Dendritic cell treated with granulocyte-macrophage colony-stimulating factor and Interleukin-4, amounts not matched to agents 40 ng/mL and 50 ng/mL, for 4 days (primary cell): ENCODE results near the gene FMN2.

Experiments
- H3K27ac Mint-ChIP-seq: one replicate; pipeline ENCODE4 v1.8.0; 2022; ENCODE audit warnings: mild to moderate bottlenecking, mixed read lengths
- H3K27me3 Mint-ChIP-seq: one replicate; pipeline ENCODE4 v1.8.0; 2022; ENCODE audit warnings: mild to moderate bottlenecking, mixed read lengths
- H3K36me3 Mint-ChIP-seq: one replicate; pipeline ENCODE4 v1.8.0; 2022; ENCODE audit warnings: low read depth, mixed read lengths
- H3K4me1 Mint-ChIP-seq: one replicate; pipeline ENCODE4 v1.8.0; 2022; ENCODE audit warnings: low read depth, mixed read lengths
- H3K4me3 Mint-ChIP-seq: one replicate; pipeline ENCODE4 v1.8.0; 2022; ENCODE audit warnings: mild to moderate bottlenecking, moderate library complexity, mixed read lengths
- H3K9me3 Mint-ChIP-seq: one replicate; pipeline ENCODE4 v1.8.0; 2022; ENCODE audit warnings: mixed read lengths
- intact Hi-C: fragments of 100-400 bp; cut with micrococcal nuclease; formaldehyde crosslinking; loops from one replicate; pipeline ENCODE4 v1.15.0; 2022

FMN2 gene

DNA sequence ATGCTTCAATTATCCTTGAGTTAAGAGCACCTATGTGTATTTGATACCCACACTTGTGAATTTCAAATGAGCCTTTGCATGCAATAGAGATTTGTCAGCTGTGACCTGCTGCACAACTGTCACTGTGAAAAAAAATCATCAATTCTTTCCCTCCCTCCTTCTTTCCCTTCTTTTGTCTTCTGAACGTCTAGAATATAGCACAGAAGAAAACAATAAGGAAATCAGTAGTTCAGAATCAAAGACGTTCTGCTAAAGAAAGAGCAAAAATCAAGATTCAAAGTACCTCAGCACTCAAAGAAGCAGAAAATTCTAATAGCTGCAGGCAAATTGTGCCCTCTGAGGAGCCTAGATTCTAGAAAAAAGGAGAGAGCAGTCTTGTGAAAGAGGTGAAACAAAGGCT, 1.7 kb upstream of the FMN2 start:
- peaks cover 49% of the 10 kb centered on the region for H3K27me3 Mint-ChIP-seq
- H3K4me1 Mint-ChIP-seq, result no peaks in the 10 kb centered on the region
- H3K9me3 Mint-ChIP-seq, result no peaks in the 10 kb centered on the region
- intact Hi-C loops, result no loop called here
- no peak overlapping the region for H3K4me3 Mint-ChIP-seq
- no peaks in the 10 kb centered on the region for H3K36me3 Mint-ChIP-seq
- H3K27ac Mint-ChIP-seq, result no peak overlapping the region

- no peaks in the 10 kb centered on the region for H3K4me1 Mint-ChIP-seq
- H3K4me3 Mint-ChIP-seq, result no peak overlapping the region
- intact Hi-C loops, result no loop called here
- H3K27me3 Mint-ChIP-seq, result peaks cover 56% of the 10 kb centered on the region
- no peak overlapping the region for H3K27ac Mint-ChIP-seq
- no peaks in the 10 kb centered on the region for H3K9me3 Mint-ChIP-seq
- H3K36me3 Mint-ChIP-seq, result no peaks in the 10 kb centered on the region
Observed at GRCh38 chr1:240090957-240091600, 604 bp upstream of the FMN2 start.

DNA sequence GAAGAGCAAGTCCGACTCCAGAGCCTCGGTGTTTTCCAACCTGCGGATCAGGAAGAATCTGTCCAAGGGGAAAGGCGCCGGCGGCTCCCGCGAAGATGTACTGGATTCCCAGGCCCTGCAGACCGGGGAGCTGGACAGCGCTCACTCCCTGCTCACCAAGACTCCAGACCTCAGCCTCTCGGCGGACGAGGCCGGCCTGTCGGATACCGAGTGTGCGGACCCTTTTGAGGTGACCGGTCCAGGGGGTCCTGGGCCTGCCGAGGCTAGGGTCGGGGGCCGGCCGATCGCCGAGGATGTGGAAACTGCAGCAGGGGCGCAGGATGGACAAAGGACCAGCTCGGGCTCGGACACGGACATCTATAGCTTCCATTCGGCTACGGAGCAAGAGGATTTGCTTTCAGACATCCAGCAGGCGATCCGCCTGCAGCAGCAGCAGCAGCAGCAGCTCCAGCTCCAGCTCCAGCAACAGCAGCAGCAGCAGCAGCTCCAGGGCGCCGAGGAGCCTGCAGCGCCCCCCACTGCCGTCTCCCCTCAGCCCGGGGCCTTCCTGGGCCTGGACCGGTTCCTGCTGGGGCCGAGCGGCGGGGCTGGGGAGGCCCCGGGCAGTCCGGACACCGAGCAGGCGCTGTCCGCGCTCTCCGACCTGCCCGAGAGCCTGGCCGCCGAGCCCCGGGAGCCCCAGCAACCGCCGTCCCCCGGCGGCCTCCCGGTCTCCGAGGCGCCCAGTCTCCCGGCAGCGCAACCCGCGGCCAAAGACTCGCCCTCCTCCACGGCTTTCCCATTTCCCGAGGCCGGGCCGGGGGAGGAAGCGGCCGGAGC, 827 bp downstream of the FMN2 start:
- no peaks in the 10 kb centered on the region for H3K9me3 Mint-ChIP-seq
- intact Hi-C loops, result no loop called here
- no peak overlapping the region for H3K4me3 Mint-ChIP-seq
- H3K36me3 Mint-ChIP-seq, result no peaks in the 10 kb centered on the region
- H3K27ac Mint-ChIP-seq, result no peak overlapping the region
- H3K4me1 Mint-ChIP-seq, result no peaks in the 10 kb centered on the region
- peaks cover 58% of the 10 kb centered on the region for H3K27me3 Mint-ChIP-seq

DNA sequence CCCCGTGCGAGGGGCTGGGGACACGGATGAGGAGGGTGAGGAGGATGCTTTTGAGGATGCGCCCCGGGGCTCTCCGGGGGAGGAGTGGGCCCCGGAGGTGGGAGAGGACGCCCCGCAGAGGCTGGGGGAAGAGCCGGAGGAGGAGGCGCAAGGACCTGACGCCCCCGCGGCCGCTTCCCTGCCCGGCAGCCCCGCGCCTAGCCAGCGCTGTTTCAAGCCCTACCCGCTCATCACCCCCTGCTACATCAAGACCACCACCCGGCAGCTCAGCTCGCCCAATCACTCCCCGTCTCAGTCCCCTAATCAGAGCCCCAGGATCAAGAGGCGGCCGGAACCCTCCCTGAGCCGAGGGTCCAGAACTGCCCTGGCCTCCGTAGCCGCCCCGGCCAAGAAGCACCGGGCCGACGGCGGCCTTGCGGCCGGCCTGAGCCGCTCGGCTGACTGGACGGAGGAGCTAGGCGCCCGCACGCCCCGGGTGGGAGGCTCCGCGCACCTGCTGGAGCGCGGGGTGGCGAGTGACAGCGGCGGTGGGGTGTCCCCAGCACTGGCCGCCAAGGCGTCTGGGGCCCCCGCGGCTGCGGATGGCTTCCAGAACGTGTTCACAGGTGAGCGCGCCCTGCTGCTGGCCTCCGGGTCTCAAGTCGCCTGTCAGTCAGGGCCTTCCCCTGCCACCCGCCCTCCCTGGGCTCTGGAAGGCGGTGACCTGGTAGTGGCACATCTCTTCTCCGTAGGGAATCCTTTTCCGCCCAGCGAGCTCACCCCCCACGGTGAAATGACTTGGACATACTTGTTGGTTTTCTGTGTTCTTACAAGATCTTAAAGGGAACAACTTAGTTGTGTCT, 1.7 kb downstream of the FMN2 start:
- no peaks in the 10 kb centered on the region for H3K9me3 Mint-ChIP-seq

DNA sequence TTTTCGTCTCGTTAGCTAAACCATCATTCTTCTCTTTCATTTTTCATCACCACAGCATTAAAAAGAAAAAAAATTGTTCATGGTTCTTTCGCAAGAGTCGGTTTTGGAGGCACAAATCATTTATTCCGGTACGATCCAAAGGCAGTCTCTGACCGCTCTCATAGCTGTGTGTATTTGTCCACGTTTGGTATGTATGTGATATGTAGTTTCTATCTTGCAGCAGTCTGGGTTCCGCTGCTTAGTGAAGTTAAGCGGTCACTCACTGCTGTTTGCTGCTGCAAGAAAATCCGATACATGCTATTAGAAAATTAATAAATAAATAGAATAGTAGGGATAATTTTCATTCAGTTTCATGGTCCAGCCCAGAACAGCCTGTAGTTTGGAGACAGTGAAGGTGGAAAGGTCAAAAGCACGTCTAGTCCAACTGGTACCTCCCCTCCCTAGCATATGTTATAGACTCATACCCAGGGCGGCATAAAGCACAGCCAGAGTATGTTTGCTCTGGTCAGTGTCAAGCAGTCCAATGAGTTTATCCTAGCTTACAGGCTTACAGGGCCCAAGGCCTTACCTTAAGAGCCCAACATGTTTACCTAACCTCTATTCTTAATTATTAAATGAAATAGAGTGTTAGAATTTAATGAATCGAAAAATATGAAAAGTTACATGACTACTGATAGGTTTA, 2.5 kb downstream of the FMN2 start:
- H3K36me3 Mint-ChIP-seq, result no peaks in the 10 kb centered on the region
- intact Hi-C loops, result no loop called here
- H3K27ac Mint-ChIP-seq, result no peak overlapping the region
- H3K4me1 Mint-ChIP-seq, result no peaks in the 10 kb centered on the region
- H3K9me3 Mint-ChIP-seq, result no peaks in the 10 kb centered on the region
- no peak overlapping the region for H3K4me3 Mint-ChIP-seq
- H3K27me3 Mint-ChIP-seq, result peaks cover 51% of the 10 kb centered on the region

More for the DNA sequence above, 1.7 kb downstream of the FMN2 start:
- H3K27me3 Mint-ChIP-seq, result peaks cover 55% of the 10 kb centered on the region
- no peak overlapping the region for H3K27ac Mint-ChIP-seq
- no peaks in the 10 kb centered on the region for H3K4me1 Mint-ChIP-seq
- H3K4me3 Mint-ChIP-seq, result no peak overlapping the region
- no peaks in the 10 kb centered on the region for H3K36me3 Mint-ChIP-seq
- intact Hi-C loops, result no loop called here

DNA sequence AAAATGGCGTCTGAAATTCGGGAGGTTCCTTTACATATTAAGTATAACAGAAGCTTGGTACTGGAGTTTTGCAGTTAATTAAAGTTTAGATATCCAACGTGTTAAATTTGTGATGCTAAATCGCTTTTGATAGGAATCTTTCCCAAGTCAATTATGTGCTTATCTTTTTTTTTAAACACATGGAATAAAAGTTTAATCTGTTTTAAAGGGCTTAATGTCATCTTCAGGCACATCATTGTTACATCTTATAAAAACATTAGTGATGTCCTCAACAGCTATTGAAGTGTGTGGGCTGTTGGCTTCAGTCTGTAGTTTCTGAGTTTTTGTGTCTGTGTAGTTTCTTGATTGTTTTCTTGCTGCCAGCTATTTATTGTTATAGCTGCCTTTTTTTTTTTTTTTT, 5.3 kb downstream of the FMN2 start:
- no peak overlapping the region for H3K27ac Mint-ChIP-seq
- peaks cover 44% of the 10 kb centered on the region for H3K27me3 Mint-ChIP-seq
- no peak overlapping the region for H3K4me3 Mint-ChIP-seq
- no peaks in the 10 kb centered on the region for H3K36me3 Mint-ChIP-seq
- no peaks in the 10 kb centered on the region for H3K4me1 Mint-ChIP-seq
- H3K9me3 Mint-ChIP-seq, result no peaks in the 10 kb centered on the region
- intact Hi-C loops, result no loop called here

DNA sequence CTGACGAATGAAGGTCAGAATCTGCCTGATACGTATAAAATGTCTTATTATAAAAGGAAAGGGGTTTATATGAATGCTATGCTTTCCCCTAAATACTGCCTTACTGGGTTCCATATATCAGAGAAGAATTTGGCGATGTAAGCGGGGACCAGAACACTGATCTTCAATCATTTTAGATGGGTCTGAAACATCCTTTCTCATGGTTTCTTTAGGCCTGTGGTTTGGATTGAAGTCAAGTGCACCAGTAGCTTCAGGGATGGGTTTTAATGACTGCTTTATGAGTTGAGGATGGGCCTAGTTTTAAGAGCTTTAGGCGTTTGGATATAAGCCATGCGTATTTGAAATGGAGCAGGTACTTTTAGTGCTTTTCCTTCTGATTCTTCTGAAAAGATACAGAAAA, 6.9 kb downstream of the FMN2 start:
- Mint-ChIP-seq H3K9me3 (no peaks in the 10 kb centered on the region), H3K36me3 (no peaks in the 10 kb centered on the region), H3K4me1 (no peaks in the 10 kb centered on the region), H3K27ac (no peak overlapping the region), H3K27me3 (peaks cover 31% of the 10 kb centered on the region), H3K4me3 (no peak overlapping the region)
- intact Hi-C loops, result no loop called here

DNA sequence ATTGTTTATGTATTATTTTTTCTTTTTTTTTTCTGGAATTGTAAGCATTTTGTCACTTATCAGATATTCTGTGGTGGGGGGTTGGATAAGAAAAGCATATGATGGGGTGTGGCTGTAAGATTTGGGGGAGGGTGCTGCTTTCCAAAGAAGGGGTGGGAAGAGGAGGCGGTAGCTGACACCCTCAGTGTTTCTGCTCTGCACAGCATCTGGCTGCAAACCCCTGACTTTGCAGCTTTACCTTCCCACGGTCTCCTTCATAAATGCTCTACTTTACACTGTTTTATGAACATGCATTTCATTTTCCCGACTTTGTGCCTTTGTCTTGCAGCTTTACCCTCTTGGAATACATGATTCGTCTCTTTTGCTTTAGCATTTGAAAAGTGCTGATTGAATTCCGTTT, 7.6 kb downstream of the FMN2 start:
- Mint-ChIP-seq H3K9me3 (no peaks in the 10 kb centered on the region), H3K36me3 (no peaks in the 10 kb centered on the region), H3K4me1 (no peaks in the 10 kb centered on the region), H3K27ac (no peak overlapping the region), H3K27me3 (peaks cover 25% of the 10 kb centered on the region), H3K4me3 (no peak overlapping the region)
- intact Hi-C loops, result no loop called here

- Mint-ChIP-seq H3K36me3 (no peaks in the 10 kb centered on the region), H3K9me3 (no peaks in the 10 kb centered on the region), H3K27ac (no peak overlapping the region), H3K27me3 (peaks cover 24% of the 10 kb centered on the region), H3K4me3 (no peak overlapping the region), H3K4me1 (no peaks in the 10 kb centered on the region)
- intact Hi-C loops, result no loop called here
Observed at GRCh38 chr1:240099748-240100147, 8.1 kb downstream of the FMN2 start.

DNA sequence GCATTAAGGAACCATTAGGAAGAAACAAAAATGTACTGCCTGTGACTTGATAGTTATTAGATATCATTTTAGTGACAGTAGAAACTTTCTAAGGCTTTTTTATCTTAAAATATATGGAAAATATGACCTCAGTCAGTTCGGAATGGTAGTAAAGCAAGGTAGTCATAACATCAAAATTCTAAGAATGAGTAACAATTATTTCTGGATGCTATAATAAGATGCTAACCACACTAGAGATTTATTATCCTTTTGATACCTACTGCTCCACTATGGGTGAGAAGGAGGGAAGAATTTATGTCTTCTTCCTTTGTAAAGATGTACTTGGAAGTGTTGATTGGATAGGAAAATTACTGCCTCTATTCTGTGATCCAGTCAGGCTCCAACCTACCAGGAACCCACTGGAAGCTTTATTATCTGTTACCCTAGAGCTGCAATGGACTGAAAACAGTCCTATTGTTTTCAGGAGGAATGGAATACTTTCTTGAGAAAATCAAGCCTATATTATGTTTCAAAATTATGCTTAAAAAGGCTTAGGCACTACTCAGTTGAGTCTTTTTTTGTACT, 8.8 kb downstream of the FMN2 start:
- no peaks in the 10 kb centered on the region for H3K9me3 Mint-ChIP-seq
- intact Hi-C loops, result no loop called here
- no peaks in the 10 kb centered on the region for H3K36me3 Mint-ChIP-seq

GRCh38 chr1:240101306-240101705, 9.6 kb downstream of the FMN2 start:
- Mint-ChIP-seq H3K4me3 (no peak overlapping the region), H3K36me3 (no peaks in the 10 kb centered on the region), H3K4me1 (no peaks in the 10 kb centered on the region), H3K27ac (no peak overlapping the region), H3K27me3 (peaks cover 16% of the 10 kb centered on the region), H3K9me3 (no peaks in the 10 kb centered on the region)
- intact Hi-C loops, result no loop called here

More for the DNA sequence above, 8.8 kb downstream of the FMN2 start:
- no peak overlapping the region for H3K4me3 Mint-ChIP-seq
- no peak overlapping the region for H3K27ac Mint-ChIP-seq
- H3K4me1 Mint-ChIP-seq, result no peaks in the 10 kb centered on the region
- H3K27me3 Mint-ChIP-seq, result peaks cover 20% of the 10 kb centered on the region

DNA sequence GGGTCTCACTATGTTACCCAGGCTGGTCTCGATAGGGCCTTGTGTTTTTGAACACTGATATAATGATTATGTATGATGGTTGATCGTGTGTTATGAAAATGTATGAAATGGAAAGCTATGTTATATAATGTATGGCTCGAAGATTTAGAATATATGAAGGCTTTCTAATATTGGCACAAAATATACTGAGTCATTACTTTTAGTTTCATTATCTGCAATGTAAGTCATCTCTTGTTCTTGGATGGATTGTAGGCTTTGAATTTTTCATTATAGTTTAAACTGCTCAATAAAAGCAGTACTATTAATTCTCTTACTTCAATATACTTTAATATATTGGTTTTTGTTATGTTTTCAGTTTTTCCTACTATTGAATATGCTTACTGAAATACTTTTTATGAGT, 10.1 kb downstream of the FMN2 start:
- Mint-ChIP-seq H3K4me1 (no peaks in the 10 kb centered on the region), H3K4me3 (no peak overlapping the region), H3K27me3 (peaks cover 16% of the 10 kb centered on the region), H3K27ac (no peak overlapping the region), H3K9me3 (no peaks in the 10 kb centered on the region), H3K36me3 (no peaks in the 10 kb centered on the region)
- intact Hi-C loops, result no loop called here

DNA sequence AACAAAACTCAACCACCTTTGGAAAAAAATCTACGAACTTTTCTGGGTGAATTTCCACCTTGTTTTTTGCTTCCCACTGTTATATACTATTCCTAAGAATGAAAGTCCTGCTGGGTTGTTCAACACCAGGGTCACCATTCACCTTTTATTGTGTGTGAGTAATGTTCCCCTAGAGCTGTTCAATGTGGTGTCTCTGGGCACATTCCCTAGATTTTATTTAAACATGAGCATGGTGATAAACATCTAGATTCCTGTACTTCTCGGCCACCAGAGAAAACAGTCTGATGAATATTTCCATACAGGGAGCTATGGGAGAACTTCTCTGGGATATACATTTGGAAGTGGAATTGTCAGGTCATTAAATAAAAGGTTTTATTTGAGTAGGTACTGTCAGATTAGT, 13.0 kb downstream of the FMN2 start:
- no peaks in the 10 kb centered on the region for H3K9me3 Mint-ChIP-seq
- H3K36me3 Mint-ChIP-seq, result no peaks in the 10 kb centered on the region
- no peak overlapping the region for H3K4me3 Mint-ChIP-seq
- H3K4me1 Mint-ChIP-seq, result no peaks in the 10 kb centered on the region
- no peak overlapping the region for H3K27ac Mint-ChIP-seq
- peaks cover 7% of the 10 kb centered on the region for H3K27me3 Mint-ChIP-seq
- intact Hi-C loops, result no loop called here
